A549 (cell line): ENCODE results near the gene GCC2. TPM values are rescaled to one million over a fixed set of nuclear protein-coding genes. Genes with fewer than 3 reads are reported as not detected.

Source experiments
- ATAC-seq, 2 experiments: fragments of 200-7000 bp in 1 of 2; fragments of >200 bp in 1 of 2; cut with Nextera tagmentation in 1 of 2; cut with Tn5 transposase in 1 of 2; 3 replicates each; pipeline versions ENCODE4 v1.8.0 to v1.9.1; 2018 to 2020; ENCODE audit warnings: mild to moderate bottlenecking in 1 of 2, moderate library complexity in 1 of 2
- CTCF ChIA-PET: fragments of 300-600 bp; sonication (Branson Sonifier 250); formaldehyde crosslinking; extraction: SDS; loops from one replicate; lab custom pipeline; 2021; ENCODE audit warnings: antibody characterized with exemption, inconsistent platforms; lab: Yijun Ruan, JAX
- POLR2A ChIA-PET: fragments of 350-600 bp; formaldehyde crosslinking; extraction: SDS; loops from one replicate; lab custom pipeline; 2021; ENCODE audit warnings: antibody characterized with exemption, inconsistent platforms; lab: Yijun Ruan, JAX
- DNase-seq, 2 experiments: peaks; one replicate each; pipeline versions ENCODE4 v3.0.0 to v3.0.0-alpha.2; 2011 to 2016; ENCODE audit warnings: low read depth in 1 of 2, low spot score in 1 of 2
- FAIRE-seq: peaks from 2 replicates; lab custom pipeline; 2011; peaks lifted over from hg19 to GRCh38; lab: Jason Lieb, UNC
- H3K27ac ChIP-seq, 2 experiments: fragments of >200 bp; sonication (Bioruptor Twin); formaldehyde crosslinking; 3 replicates each; pipeline ENCODE4 v1.5.1; 2016 to 2017
- H3K4me1 ChIP-seq: fragments of >200 bp; sonication (Bioruptor Twin); formaldehyde crosslinking; 3 replicates; pipeline ENCODE4 v1.6.1; 2016
- H3K4me2 ChIP-seq: fragments of >200 bp; sonication (Bioruptor Twin); formaldehyde crosslinking; 3 replicates; pipeline ENCODE4 v1.6.1; 2016
- H3K4me3 ChIP-seq: fragments of >200 bp; sonication (Bioruptor Twin); formaldehyde crosslinking; 3 replicates; pipeline ENCODE4 v1.5.1; 2016
- H3K9me3 ChIP-seq: fragments of >200 bp; sonication (Bioruptor Twin); formaldehyde crosslinking; 3 replicates; pipeline ENCODE4 v1.6.1; 2016
- ATOH8 ChIP-seq: fragments of 250-450 bp; sonication (Bioruptor Pico); IDR thresholded peaks from 2 replicates; pipeline ENCODE4 v1.5.0; 2020; ENCODE audit warnings: low read depth, mild to moderate bottlenecking, moderate library complexity
- BCL3 ChIP-seq: fragments of >200 bp; sonication (Bioruptor Twin); formaldehyde crosslinking; IDR thresholded peaks from 3 replicates; pipeline ENCODE4 v1.6.1; 2016
- BHLHE40 ChIP-seq: IDR thresholded peaks from 2 replicates; pipeline ENCODE4 v1.6.1; 2012; ENCODE audit warnings: low read depth, low read length, inconsistent platforms
- EHF ChIP-seq: fragments of 250-450 bp; sonication (Bioruptor Pico); IDR thresholded peaks from 2 replicates; pipeline ENCODE4 v1.5.0; 2020; ENCODE audit warnings: mild to moderate bottlenecking
- ELK1 ChIP-seq: fragments of 150-350 bp; IDR thresholded peaks from 2 replicates; pipeline ENCODE4 v1.6.1; 2014; ENCODE audit warnings: low read depth, mild to moderate bottlenecking, low read length
- ESRRA ChIP-seq: fragments of 150-350 bp; IDR thresholded peaks from 2 replicates; pipeline ENCODE4 v1.6.1; 2014; ENCODE audit warnings: mild to moderate bottlenecking, low read length, borderline replicate concordance
- FOSB ChIP-seq: fragments of 250-450 bp; sonication (Bioruptor Pico); IDR thresholded peaks from 2 replicates; pipeline ENCODE4 v1.5.0; 2020; ENCODE audit warnings: mild to moderate bottlenecking, moderate library complexity
- GATA3 ChIP-seq: IDR thresholded peaks from 2 replicates; pipeline ENCODE4 v1.6.1; 2012; ENCODE audit warnings: borderline replicate concordance
- HOXB5 ChIP-seq: fragments of 250-450 bp; sonication (Bioruptor Pico); IDR thresholded peaks from 2 replicates; pipeline ENCODE4 v1.5.0; 2020; ENCODE audit warnings: mild to moderate bottlenecking, moderate library complexity
- MAFK ChIP-seq: fragments of 450-650 bp; IDR thresholded peaks from 2 replicates; pipeline ENCODE4 v1.6.1; 2014; ENCODE audit not compliant: partially characterized antibody
- MAZ ChIP-seq: fragments of 150-350 bp; IDR thresholded peaks from 2 replicates; pipeline ENCODE4 v1.6.1; 2014; ENCODE audit warnings: antibody characterized with exemption, low read depth, low read length, borderline replicate concordance
- NR3C1 ChIP-seq: fragments of >200 bp; sonication (Bioruptor Twin); formaldehyde crosslinking; IDR thresholded peaks from 3 replicates; pipeline ENCODE4 v1.6.1; 2017
- POLR2A ChIP-seq: IDR thresholded peaks from 2 replicates; pipeline ENCODE4 v1.6.1; 2012; ENCODE audit warnings: mild to moderate bottlenecking, low read length
- RAD21 ChIP-seq, 2 experiments: fragments of >200 bp in 1 of 2; sonication (Bioruptor Twin) in 1 of 2; formaldehyde crosslinking in 1 of 2; IDR thresholded peaks in 1 of 2; conservative IDR thresholded peaks in 1 of 2; 2 replicates in 1 of 2; 3 replicates in 1 of 2; pipeline ENCODE4 v1.6.1; 2012 to 2018; ENCODE audit warnings: inconsistent platforms in 1 of 2
- RARB ChIP-seq: fragments of 250-450 bp; sonication (Bioruptor Pico); IDR thresholded peaks from 2 replicates; pipeline ENCODE4 v1.8.0; 2021; ENCODE audit warnings: mild to moderate bottlenecking, moderate library complexity
- REST ChIP-seq: fragments of 200-600 bp; sonication (generic); IDR thresholded peaks from 2 replicates; pipeline ENCODE4 v1.6.1; 2016; ENCODE audit warnings: antibody characterized with exemption, mild to moderate bottlenecking, moderate library complexity
- SMC3 ChIP-seq: fragments of >200 bp; sonication (Bioruptor Twin); formaldehyde crosslinking; IDR thresholded peaks from 3 replicates; pipeline ENCODE4 v1.6.1; 2018; ENCODE audit warnings: inconsistent platforms
- TP53 ChIP-seq: fragments of 250-450 bp; sonication (Bioruptor Pico); IDR thresholded peaks from 2 replicates; pipeline ENCODE4 v1.5.0; 2021; ENCODE audit warnings: mild to moderate bottlenecking, moderate library complexity
- ZFP36 ChIP-seq: fragments of 450-650 bp; IDR thresholded peaks from 2 replicates; pipeline ENCODE4 v1.6.1; 2014; ENCODE audit warnings: borderline replicate concordance; ENCODE audit not compliant: partially characterized antibody
- WGBS: methylation state at CpG from one replicate; pipeline ENCODE4 v1.1.6; 2017; ENCODE audit errors: missing lambda C conversion rate; 5-methylcytosine and 5-hydroxymethylcytosine counted together
- polyA plus RNA-seq, 4 experiments: library from polyadenylated mRNA; depleted of rRNA in 3 of 4; stranded (reverse); fragments of >200 nt; fragmentation: RNase III in 1 of 4; extraction: RNeasy Plus Mini Kit Qiagen cat#74134 plus additional on column Dnase treatment in 1 of 4; gene quantifications; 2 replicates in 3 of 4; 3 replicates in 1 of 4; pipeline ENCODE4 v1.2.3, GENCODE V29; 2011 to 2017

The GCC2 gene
- polyA plus RNA-seq, 2 of the 4 experiments (the other 2 are of a cell fraction), result 13.6 to 30.1 TPM

- no peak overlapping the region for H3K4me2 ChIP-seq
- no peak for TF ChIP-seq MAZ
- no peak for TF ChIP-seq FOSB
- no peak for TF ChIP-seq BHLHE40
- TF ChIP-seq GATA3, result no peak
- no peak for TF ChIP-seq TP53 (CRISPR knock-in tag)
- no peak for TF ChIP-seq EHF (CRISPR knock-in tag)
- TF ChIP-seq REST, result no peak
- TF ChIP-seq ATOH8 (CRISPR knock-in tag), result no peak
- no peak for TF ChIP-seq RARB (CRISPR knock-in tag)
- no peak for TF ChIP-seq NR3C1
- TF ChIP-seq ZFP36, result no peak
- no peak for TF ChIP-seq ESRRA
- no peak for TF ChIP-seq HOXB5 (CRISPR knock-in tag)
- no peak for TF ChIP-seq ELK1
- no peak for TF ChIP-seq POLR2A
- TF ChIP-seq SMC3, result no peak
- TF ChIP-seq, all 56 proteins: peak for 0
- no peak overlapping the region for H3K4me3 ChIP-seq
- ATAC-seq (no peak), DNase-seq (no peak), FAIRE-seq (no peak)
- no peaks in the 10 kb centered on the region for H3K4me1 ChIP-seq
- 0 out of 3 replicates have a peak, but pooled peaks cover 2% of the 10 kb centered on the region for H3K9me3 ChIP-seq
- ChIA-PET POLR2A (no interaction called here), CTCF (no interaction called here)
- no peak overlapping the region for H3K27ac ChIP-seq
- WGBS, result 46% methylated on average over 1 of the region's 1 CpG
Observed at GRCh38 chr2:108436976-108437375, 12.0 kb upstream of the GCC2 start.

GRCh38 chr2:108441712-108442111 lies 7.3 kb upstream of the GCC2 start:
- H3K4me3 ChIP-seq, result no peak overlapping the region
- DNase-seq (no peak), ATAC-seq (no peak), FAIRE-seq (no peak)
- H3K4me1 ChIP-seq, result peaks cover 6% of the 10 kb centered on the region; the same call in 2 of the 3 replicates
- H3K4me2 ChIP-seq, result no peak overlapping the region
- no peak for TF ChIP-seq RAD21 (conservative IDR thresholded peaks at IDR 0.05 in 1 of 2, IDR thresholded peaks at IDR 0.05 in 1 of 2)
- TF ChIP-seq ESRRA, result no peak
- TF ChIP-seq ELK1, result no peak
- no peak for TF ChIP-seq BCL3
- TF ChIP-seq MAFK, result peak; percentile 13
- no peaks in the 10 kb centered on the region for H3K9me3 ChIP-seq
- POLR2A ChIA-PET, result no interaction called here
- 79% methylated on average over 2 of the region's 2 CpGs for WGBS
- CTCF ChIA-PET, result no interaction called here
- H3K27ac ChIP-seq, result no peak overlapping the region
